Liver (tissue), 9 donors: ENCODE data around the gene PCDHGA9. TPM values are rescaled to one million over a fixed set of nuclear protein-coding genes. Genes with fewer than 3 reads are reported as not detected.

Experiments
- DNase-seq: peaks from one replicate; pipeline ENCODE4 v3.0.0-alpha.2; 2017; ENCODE audit warnings: low spot score
- H3K27ac ChIP-seq, 2 donors: one replicate each; pipeline ENCODE4 v1.7.0; 2013; ENCODE audit warnings: inconsistent platforms in 2 of 2, low read length in 2 of 2, control low read depth in 1 of 2, low read depth in 1 of 2, mild to moderate bottlenecking in 1 of 2
- H3K27me3 ChIP-seq, 4 donors: one replicate each; pipeline versions ENCODE4 v1.6.1 to v1.7.0; 2013; ENCODE audit warnings: low read length in 3 of 4, inconsistent platforms in 1 of 4, mild to moderate bottlenecking in 1 of 4, moderate library complexity in 1 of 4; ENCODE audit not compliant: control insufficient read depth in 4 of 4, insufficient read depth in 4 of 4
- H3K36me3 ChIP-seq, 4 donors: one replicate each; pipeline versions ENCODE4 v1.6.1 to v1.7.0; 2013; ENCODE audit warnings: low read length in 3 of 4, mild to moderate bottlenecking in 3 of 4, low read depth in 1 of 4, moderate library complexity in 1 of 4; ENCODE audit not compliant: control insufficient read depth in 4 of 4, insufficient read depth in 3 of 4
- H3K4me1 ChIP-seq, 4 donors: one replicate each; pipeline versions ENCODE4 v1.6.1 to v1.7.0; 2013; ENCODE audit warnings: low read length in 3 of 4, mild to moderate bottlenecking in 3 of 4, moderate library complexity in 1 of 4; ENCODE audit not compliant: control insufficient read depth in 4 of 4, insufficient read depth in 4 of 4
- H3K4me3 ChIP-seq, 3 donors: one replicate each; pipeline versions ENCODE4 v1.6.1 to v1.7.0; 2013; ENCODE audit warnings: low read length in 3 of 3, control low read depth in 1 of 3, low read depth in 1 of 3, mild to moderate bottlenecking in 1 of 3
- H3K9ac ChIP-seq, 2 donors: one replicate each; pipeline ENCODE4 v1.7.0; 2013; ENCODE audit warnings: low read length in 2 of 2, mild to moderate bottlenecking in 2 of 2, moderate library complexity in 2 of 2, control low read depth in 1 of 2, low read depth in 1 of 2
- H3K9me3 ChIP-seq, 4 donors: one replicate each; pipeline versions ENCODE4 v1.6.1 to v1.7.0; 2013; ENCODE audit warnings: low read length in 3 of 4; ENCODE audit not compliant: control insufficient read depth in 4 of 4
- EGR1 ChIP-seq, 2 donors: IDR thresholded peaks; 2 replicates each; pipeline ENCODE4 v1.6.1; 2016 to 2018; ENCODE audit warnings: antibody characterized with exemption in 2 of 2, low read depth in 2 of 2
- FOXA2 ChIP-seq: IDR thresholded peaks from 2 replicates; pipeline ENCODE4 v1.6.1; 2016; ENCODE audit warnings: antibody characterized with exemption
- GABPA ChIP-seq, 2 donors: IDR thresholded peaks in 1 of 2; conservative IDR thresholded peaks in 1 of 2; 2 replicates each; pipeline ENCODE4 v1.6.1; 2016; ENCODE audit warnings: antibody characterized with exemption in 2 of 2, mild to moderate bottlenecking in 1 of 2, moderate library complexity in 1 of 2
- HNF4A ChIP-seq, 2 donors: conservative IDR thresholded peaks; 2 replicates each; pipeline ENCODE4 v1.6.1; 2016; ENCODE audit warnings: antibody characterized with exemption in 2 of 2, mild to moderate bottlenecking in 2 of 2
- NR2F2 ChIP-seq: IDR thresholded peaks from 2 replicates; pipeline ENCODE4 v1.6.1; 2016; ENCODE audit warnings: antibody characterized with exemption
- SP1 ChIP-seq: IDR thresholded peaks from 2 replicates; pipeline ENCODE4 v1.6.1; 2018; ENCODE audit warnings: antibody characterized with exemption, mild to moderate bottlenecking
- TAF1 ChIP-seq: conservative IDR thresholded peaks from 2 replicates; pipeline ENCODE4 v1.6.1; 2016; ENCODE audit warnings: antibody characterized with exemption, mild to moderate bottlenecking
- YY1 ChIP-seq: IDR thresholded peaks from 2 replicates; pipeline ENCODE4 v1.6.1; 2016; ENCODE audit warnings: antibody characterized with exemption, mild to moderate bottlenecking
- WGBS: extraction: QIAGEN DNeasy Blood & Tissue Kit; methylation state at CpG from one replicate; pipeline ENCODE4 v1.1.7; 2013; 5-methylcytosine and 5-hydroxymethylcytosine counted together
- polyA plus RNA-seq, 2 donors: library from polyadenylated mRNA; stranded (reverse) in 1 of 2; unstranded in 1 of 2; fragments of 200-250 nt in 1 of 2; fragments of >200 nt in 1 of 2; fragmentation: Nextera tagmentation in 1 of 2; extraction: Ambion mirVana in 1 of 2; gene quantifications; one replicate each; pipeline versions ENCODE4 v1.2.1 to v1.2.3, GENCODE V29; 2013 to 2015
- total RNA-seq, 2 donors: library from RNA; depleted of rRNA; stranded (reverse); fragments of >200 nt; gene quantifications; one replicate each; pipeline ENCODE4 v1.2.3, GENCODE V29; 2014
- TF ChIP-seq, protein P1 (sequence below): IDR thresholded peaks from 2 replicates; pipeline ENCODE4 v1.6.1; 2016; ENCODE audit warnings: antibody characterized with exemption
- TF ChIP-seq, protein P2 (sequence below): IDR thresholded peaks from 2 replicates; pipeline ENCODE4 v1.6.1; 2016; ENCODE audit warnings: antibody characterized with exemption
- TF ChIP-seq, protein P3 (sequence below): IDR thresholded peaks from 2 replicates; pipeline ENCODE4 v1.6.1; 2016; ENCODE audit warnings: antibody characterized with exemption
- TF ChIP-seq, protein P4 (sequence below): fragments of 150-350 bp; IDR thresholded peaks from 2 replicates; pipeline ENCODE4 v1.5.1; 2017; ENCODE audit warnings: improper control_type of control experiment, low read depth, low read length; ENCODE audit not compliant: missing input control
- donor health status: healthy.
- donor health status: healthy.
- donor health status: healthy.
- donor health status: healthy.
- donor health status: healthy.

Gene PCDHGA9
- total and polyA plus RNA-seq, 4 donors = 0.11 to 2.8 (median 0.57) TPM

DNA sequence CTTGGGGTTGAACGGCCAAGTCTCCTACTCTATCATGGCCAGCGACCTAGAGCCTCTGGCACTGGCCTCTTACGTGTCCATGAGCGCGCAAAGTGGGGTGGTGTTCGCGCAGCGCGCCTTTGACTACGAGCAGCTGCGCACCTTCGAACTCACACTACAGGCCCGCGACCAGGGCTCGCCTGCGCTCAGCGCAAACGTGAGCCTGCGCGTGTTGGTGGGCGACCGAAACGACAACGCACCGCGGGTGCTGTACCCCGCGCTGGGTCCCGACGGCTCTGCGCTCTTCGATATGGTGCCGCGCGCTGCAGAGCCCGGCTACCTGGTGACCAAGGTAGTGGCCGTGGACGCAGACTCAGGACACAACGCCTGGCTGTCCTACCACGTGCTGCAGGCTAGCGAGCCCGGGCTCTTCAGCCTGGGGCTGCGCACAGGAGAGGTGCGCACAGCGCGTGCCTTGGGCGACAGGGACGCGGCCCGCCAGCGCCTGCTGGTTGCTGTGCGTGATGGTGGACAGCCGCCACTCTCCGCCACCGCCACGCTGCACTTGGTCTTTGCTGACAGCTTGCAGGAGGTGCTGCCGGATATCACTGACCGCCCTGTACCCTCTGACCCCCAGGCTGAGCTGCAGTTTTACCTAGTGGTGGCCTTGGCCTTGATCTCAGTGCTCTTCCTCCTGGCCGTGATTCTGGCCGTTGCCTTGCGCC, 2.9 kb upstream of the PCDHGA9 start:
- no peak for DNase-seq
- Histone ChIP-seq H3K4me3 (peak overlapping the region in 2 of 3 donors; percentile 6 to 54), H3K9ac (no peak overlapping the region), H3K36me3 (no peaks in the 10 kb centered on the region), H3K27ac (no peak overlapping the region), H3K4me1 (peaks cover 0 to 4% (median 0%) of the 10 kb centered on the region in 4 donors), H3K9me3 (peaks cover 16 to 67% (median 33%) of the 10 kb centered on the region in 4 donors), H3K27me3 (peaks cover 0 to 3% (median 0%) of the 10 kb centered on the region in 4 donors)
- WGBS = 29% methylated on average over 61 of the region's 61 CpGs
- TF ChIP-seq, protein P1, sequence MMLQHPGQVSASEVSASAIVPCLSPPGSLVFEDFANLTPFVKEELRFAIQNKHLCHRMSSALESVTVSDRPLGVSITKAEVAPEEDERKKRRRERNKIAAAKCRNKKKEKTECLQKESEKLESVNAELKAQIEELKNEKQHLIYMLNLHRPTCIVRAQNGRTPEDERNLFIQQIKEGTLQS = no peak
- TF ChIP-seq EGR1 (IDR thresholded peaks at IDR 0.05; ENCODE audit: low read depth in 2 of 2) = no peak
- TF ChIP-seq, protein P2, sequence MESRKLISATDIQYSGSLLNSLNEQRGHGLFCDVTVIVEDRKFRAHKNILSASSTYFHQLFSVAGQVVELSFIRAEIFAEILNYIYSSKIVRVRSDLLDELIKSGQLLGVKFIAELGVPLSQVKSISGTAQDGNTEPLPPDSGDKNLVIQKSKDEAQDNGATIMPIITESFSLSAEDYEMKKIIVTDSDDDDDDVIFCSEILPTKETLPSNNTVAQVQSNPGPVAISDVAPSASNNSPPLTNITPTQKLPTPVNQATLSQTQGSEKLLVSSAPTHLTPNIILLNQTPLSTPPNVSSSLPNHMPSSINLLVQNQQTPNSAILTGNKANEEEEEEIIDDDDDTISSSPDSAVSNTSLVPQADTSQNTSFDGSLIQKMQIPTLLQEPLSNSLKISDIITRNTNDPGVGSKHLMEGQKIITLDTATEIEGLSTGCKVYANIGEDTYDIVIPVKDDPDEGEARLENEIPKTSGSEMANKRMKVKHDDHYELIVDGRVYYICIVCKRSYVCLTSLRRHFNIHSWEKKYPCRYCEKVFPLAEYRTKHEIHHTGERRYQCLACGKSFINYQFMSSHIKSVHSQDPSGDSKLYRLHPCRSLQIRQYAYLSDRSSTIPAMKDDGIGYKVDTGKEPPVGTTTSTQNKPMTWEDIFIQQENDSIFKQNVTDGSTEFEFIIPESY = no peak
- no peak for TF ChIP-seq GABPA (IDR thresholded peaks at IDR 0.05 in 1 of 2, conservative IDR thresholded peaks at IDR 0.05 in 1 of 2)
- TF ChIP-seq NR2F2 = no peak
- TF ChIP-seq YY1 = no peak
- no peak for TF ChIP-seq FOXA2

DNA sequence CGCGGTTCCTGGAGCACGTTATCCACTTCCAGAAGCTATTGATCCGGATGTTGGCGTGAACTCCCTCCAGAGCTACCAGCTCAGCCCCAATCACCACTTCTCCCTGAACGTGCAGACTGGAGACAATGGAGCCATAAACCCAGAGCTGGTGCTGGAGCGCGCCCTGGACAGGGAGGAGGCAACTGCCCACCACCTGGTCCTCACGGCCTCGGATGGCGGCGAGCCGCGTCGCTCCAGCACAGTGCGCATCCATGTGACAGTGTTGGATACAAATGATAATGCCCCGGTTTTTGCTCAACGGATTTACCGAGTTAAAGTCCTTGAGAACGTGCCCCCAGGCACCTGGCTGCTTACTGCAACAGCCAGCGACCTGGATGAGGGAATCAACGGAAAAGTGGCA, 809 bp downstream of the PCDHGA9 start:
- no peak overlapping the region for H3K9ac ChIP-seq
- TF ChIP-seq HNF4A (conservative IDR thresholded peaks at IDR 0.05) (no peak), SP1 (no peak), GABPA (IDR thresholded peaks at IDR 0.05 in 1 of 2, conservative IDR thresholded peaks at IDR 0.05 in 1 of 2) (no peak), EGR1 (IDR thresholded peaks at IDR 0.05; ENCODE audit: low read depth in 2 of 2) (no peak), TAF1 (no peak), FOXA2 (no peak), NR2F2 (no peak)
- TF ChIP-seq, protein P3, sequence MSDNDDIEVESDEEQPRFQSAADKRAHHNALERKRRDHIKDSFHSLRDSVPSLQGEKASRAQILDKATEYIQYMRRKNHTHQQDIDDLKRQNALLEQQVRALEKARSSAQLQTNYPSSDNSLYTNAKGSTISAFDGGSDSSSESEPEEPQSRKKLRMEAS = no peak
- TF ChIP-seq, protein P4, sequence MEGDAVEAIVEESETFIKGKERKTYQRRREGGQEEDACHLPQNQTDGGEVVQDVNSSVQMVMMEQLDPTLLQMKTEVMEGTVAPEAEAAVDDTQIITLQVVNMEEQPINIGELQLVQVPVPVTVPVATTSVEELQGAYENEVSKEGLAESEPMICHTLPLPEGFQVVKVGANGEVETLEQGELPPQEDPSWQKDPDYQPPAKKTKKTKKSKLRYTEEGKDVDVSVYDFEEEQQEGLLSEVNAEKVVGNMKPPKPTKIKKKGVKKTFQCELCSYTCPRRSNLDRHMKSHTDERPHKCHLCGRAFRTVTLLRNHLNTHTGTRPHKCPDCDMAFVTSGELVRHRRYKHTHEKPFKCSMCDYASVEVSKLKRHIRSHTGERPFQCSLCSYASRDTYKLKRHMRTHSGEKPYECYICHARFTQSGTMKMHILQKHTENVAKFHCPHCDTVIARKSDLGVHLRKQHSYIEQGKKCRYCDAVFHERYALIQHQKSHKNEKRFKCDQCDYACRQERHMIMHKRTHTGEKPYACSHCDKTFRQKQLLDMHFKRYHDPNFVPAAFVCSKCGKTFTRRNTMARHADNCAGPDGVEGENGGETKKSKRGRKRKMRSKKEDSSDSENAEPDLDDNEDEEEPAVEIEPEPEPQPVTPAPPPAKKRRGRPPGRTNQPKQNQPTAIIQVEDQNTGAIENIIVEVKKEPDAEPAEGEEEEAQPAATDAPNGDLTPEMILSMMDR = no peak
- TF ChIP-seq, protein P1 = no peak
- H3K27me3 ChIP-seq = peaks cover 0 to 3% (median 0%) of the 10 kb centered on the region in 4 donors
- WGBS = 27% methylated on average over 22 of the region's 22 CpGs
- DNase-seq = no peak
- H3K9me3 ChIP-seq = peaks cover 16 to 63% (median 36%) of the 10 kb centered on the region in 4 donors
- H3K4me3 ChIP-seq = peak overlapping the region in 2 of 3 donors; percentile 27 to 63
- H3K36me3 ChIP-seq = no peaks in the 10 kb centered on the region
- H3K4me1 ChIP-seq = peaks cover 0 to 4% (median 0%) of the 10 kb centered on the region in 4 donors
- no peak overlapping the region for H3K27ac ChIP-seq
